ENCODE data around the gene ESD.

GRCh38 chr13:46822551-46822950 lies 25.6 kb upstream of the ESD start:
- TF ChIP-seq MAX (IDR thresholded peaks at IDR 0.05) (no peak), RAD21 (IDR thresholded peaks at IDR 0.05; ENCODE audit: low read depth) (no peak), EP300 (IDR thresholded peaks at IDR 0.05; ENCODE audit: borderline replicate concordance) (no peak), USF1 (IDR thresholded peaks at IDR 0.05) (no peak)

All from Ishikawa (cell line).